ENCODE measurements around the gene DLX2.

Gene DLX2

DNA sequence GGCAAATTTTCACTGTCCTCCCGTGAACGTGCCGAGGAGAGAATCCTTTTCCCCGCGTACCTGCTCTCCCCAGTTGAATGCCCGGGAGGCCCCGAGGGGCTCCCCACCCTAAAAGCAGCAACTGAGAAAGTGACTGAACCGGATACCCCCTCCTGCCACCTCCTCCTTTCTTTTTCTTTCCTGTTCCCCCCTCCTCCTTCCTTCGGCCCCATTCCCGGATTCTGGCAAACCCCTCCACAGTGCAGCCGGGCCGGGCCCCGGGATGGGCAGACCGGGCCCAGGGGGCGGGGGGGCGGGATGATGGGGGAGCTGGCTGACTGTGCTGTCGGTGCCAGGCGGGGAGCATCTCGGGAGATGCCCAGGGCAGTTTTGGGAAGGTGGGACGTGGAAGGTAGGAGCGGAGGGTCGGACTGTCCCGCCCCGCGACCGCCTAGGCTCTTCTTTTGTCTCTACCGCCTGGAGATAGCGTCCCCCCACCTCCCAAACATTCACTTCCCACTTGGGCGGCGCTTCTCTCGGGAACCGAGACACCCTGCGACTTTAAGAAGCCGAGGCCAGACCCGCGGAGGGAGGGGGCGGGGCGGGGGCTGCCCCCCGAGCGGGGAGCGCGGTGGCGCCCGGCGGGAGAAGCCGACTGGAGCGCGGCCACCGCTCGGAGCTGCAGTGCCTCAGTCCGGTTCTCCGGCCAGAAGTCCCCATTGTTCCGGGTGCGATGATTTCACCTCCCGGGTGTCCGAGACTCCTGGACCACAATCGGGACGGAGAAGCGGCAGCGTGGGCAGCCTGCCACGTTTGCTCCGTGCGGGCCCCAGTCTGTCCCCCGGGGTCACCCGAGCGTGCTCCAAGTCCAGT, 8.2 kb downstream of the DLX2 start:
- no peak for DNase-seq (ENCODE audit: low read depth)

DNA sequence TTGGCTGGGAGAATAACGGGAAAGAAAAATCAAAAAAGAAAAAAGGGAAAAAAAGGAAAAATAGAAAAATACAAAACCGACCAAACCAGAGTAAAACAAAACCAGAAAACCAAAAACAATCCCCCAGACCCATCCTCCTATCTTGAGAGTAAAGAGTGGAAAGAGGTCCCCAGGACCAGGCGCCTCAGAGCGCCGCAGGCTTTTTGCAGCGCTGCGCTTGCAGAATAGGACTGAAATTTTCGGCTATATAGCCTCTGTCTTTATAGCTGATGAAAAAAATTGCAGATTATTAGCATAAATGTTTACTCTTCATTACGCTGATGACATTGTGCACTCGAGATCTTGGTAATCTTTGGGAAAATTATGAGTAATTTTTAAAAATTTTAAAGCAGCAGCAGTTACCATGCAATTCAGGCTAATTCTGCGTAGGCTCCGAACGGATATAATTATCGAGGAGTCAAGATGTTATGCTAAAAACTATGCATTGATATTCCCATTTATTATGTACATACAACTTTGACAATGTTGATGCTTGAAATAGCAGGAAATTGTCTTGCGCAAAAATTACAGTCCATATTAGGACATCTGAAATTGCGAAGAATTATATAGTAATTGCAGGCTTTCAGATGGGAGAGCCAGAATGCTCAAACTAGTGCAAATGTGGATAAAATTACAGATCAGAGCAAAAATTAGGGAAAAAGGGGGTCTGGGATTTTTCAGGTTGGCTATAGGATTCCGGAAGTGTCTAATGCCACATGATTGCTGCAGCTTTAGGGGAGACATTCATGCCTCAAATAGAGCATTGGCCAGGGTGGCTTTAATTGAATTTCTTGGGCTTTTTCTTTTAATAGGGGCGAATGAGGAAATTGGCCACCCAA, 9.0 kb downstream of the DLX2 start:
- DNase-seq (ENCODE audit: low read depth): no peak

DNA sequence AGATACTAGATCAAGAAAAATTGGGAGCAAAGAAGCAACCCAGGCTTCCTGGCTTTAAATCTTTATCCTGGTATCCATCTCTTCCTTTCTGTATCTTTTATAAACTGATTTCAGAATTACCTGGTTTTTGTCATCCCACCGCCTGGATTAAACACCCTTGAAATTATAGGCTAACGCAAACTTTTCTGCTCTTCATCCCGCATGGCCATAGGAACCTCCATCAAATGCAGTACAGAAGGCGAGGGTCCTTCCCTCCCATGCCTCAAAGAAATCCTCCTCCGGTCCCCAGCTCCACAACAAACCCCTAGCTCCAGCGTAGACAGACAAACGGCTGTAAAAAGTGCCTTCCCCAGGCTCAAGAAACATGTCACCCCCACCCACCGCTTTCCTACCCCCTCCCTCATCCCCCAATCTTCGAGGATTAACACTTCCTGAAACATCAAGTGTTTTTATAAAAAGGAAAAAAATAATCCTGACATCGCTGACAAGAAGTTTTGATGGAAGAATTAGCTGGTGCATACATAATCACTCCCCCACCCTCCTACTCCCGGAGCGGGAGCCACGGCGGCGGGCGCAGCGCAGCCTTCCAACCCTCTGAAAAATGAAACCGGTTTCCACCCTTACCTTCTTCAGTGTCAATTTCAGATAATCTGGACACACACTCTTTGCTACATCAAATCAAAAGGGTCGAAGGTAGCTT, 9.8 kb downstream of the DLX2 start:
- no peak for DNase-seq (ENCODE audit: low read depth)

DNA sequence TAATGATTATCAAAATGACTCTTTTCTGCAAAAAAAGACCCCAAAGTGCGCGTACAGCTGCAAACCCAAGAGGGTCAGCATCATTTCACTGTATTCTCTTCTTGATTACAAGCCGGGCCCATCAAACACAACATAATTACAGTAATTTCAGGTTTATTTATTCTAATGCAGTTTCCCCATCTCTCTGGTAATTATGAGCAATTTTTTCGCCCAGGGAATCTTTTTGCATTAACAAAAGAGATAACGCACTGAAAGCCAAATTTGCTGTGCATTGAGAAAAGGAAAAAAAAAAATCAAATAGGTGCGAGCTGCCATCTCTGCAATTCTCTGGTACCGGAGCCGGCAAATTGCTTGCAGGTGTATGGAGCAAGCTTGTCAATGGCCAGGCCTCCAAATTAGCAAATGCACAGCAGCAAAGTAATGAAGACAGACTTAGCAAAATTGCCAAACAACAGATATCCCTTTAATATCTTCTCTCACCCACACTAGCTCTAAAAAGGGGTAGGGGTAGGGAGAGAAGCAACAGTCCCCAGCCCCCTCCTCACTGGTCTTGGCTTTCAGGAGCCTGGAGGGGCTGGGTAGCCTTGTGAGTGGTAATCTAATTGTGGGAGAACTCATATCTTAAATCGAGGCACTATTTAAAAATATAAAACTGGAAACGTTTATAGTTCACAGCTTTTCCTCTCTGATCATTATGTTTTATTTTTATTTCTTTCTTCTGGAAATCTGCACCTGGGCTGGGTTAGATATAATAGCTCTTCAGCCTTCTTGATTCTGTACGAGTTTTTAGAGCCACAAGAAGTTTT, 10.7 kb downstream of the DLX2 start:
- no peak for DNase-seq (ENCODE audit: low read depth)

DNA sequence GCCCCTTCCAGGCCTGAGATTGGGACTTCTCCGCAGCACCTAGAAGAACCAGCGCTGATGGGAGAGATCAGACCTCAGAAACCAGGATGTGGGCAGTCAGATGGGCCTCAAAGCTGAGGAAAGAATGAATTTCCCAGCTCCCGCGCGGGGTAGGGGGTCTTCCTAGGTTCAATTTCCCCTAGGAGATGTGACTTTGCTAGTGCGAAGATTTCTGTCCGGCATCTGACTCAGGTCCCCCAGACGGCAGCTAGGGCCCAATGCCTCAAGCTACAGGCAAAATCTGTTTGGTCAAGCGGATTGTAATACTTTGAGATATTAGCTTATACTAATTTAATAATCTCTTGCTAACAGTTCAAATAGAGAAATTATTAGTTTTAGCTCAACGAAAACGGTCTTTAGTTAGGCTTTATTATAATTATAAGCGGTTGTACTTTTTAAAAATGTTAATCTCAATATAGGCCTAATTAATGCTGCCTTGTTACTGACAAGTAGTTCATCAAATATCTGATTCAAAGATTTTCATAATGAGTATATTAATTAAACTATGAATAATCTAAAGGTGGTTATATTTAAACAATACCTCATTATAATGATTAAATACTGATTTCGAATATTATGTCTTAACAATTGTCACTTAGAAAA, 11.6 kb downstream of the DLX2 start:
- no peak for DNase-seq (ENCODE audit: low read depth)

DNA sequence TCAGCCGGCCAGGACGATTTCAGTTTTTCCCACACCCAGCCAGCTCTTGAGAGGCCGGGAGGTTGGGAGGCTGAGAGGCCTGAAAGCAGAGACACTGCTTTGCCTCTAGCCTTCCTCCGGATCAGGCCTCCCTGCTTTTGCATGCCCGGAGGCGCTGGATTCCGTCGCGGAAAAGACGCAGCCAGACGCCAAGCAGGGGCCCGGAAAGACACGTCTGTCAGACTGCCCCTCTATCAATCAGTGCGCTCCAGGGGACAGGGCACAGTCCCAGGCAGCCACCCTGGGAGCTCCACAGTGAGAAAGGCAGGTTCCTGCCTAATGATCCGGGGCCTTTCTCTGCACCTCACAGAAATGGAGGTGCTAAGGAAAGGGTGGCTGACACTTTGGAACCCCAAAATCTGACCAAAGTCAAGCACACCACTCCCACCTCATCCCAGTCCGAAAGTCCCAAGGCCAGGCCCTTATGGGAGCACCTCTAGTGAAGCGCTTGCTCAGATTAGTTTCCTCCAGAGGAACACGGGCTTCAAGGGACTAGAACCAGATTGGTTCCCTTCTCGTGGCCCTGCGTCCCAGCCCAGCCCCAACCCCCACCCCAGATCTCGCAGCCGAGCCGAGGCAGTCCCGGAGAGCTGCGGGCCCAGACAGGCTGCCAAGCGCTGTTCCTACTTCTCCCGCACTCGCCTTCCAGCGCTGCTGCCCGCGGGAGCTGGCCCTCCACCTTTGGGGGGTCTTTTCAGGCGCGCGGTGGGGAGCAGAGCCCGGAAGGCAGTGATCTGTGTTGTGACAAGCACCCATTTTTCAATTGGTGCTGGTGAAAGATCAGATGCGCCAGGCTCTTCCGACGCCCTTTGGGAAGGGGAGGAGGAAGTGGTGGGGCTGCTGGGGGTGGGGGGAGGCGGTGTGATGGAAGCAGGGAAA, 12.4 kb downstream of the DLX2 start:
- no peak for DNase-seq (ENCODE audit: low read depth)

DNA sequence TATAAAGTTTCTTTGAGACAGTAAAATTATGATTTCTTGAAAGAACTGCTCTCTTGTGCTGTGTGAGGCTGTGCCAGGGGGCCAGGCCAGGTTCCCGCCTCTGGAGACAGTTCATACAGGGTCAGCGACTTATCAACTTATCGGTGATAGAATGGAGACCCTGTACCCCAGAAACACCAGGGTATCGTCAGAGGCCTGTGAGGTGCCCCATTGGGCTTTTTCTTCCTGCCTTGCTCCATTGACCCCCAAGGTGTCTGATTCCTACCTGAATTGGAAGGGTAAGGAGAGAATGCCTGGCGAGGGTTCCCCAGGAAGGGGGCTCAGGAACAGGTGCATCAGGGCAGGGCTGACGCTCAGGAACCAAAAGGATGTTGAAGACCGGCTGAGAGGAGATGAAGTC, 13.1 kb downstream of the DLX2 start:
- DNase-seq (ENCODE audit: low read depth): no peak

DNA sequence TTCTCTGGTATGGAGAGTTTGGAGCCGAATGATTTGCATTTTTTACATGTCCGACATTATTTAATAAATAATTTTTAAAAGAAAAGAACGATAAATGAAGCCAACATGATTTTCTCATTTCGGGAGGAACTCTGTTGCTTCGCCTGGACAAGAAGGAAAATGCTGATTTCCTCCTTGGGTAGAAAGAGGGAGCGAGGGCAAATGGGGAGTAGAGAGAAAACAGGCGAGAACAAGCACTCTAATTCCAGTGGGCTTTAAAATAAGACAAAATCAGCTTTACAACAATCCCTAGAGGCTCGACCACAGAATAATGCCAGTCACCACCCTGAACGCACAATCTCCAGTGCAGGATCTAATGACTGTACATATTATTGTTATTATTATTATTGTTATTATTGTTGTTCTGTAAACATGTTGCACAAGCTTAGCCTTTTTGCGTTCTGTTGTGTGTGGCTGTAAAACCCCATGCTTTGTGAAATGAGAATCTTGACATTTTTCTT, 13.6 kb downstream of the DLX2 start:
- no peak for DNase-seq (ENCODE audit: low read depth)

DNA sequence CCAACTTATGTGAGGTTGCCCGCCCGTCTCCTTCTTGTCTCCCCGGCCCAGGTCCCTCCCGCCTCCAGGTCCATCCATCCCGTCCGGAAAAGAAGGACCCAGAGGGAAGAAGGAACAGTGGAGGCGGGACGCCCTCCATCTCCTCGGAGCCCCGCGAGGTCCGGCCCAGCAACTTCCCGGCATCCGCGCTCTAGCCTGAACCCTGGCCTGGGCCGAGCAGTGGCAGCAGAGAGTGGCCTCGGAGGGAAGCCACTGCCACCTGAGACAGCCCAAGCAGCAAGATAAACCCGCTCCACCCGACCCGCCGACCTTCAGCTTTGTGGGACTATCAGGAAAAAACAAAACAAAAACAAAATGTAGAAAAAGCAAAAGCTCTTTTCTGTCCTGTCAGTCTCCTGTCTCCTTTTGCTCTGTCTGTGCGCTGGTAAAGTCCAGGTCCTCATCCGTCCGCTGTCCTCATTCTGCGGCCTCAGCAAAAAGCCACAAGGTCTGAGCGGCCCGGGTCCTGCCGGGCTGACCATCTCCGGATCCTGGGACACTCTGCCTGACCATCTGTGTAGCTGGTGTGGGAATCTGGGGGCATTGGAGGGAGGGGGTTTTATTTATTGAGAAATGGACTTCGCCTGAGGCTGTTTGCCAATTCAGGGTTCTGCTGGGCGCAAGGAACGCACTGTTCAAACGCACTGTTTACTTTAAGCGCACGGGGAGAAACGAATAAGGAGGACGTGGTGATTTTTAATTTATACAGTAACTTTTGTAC, 14.3 kb downstream of the DLX2 start:
- no peak for DNase-seq (ENCODE audit: low read depth)

DNA sequence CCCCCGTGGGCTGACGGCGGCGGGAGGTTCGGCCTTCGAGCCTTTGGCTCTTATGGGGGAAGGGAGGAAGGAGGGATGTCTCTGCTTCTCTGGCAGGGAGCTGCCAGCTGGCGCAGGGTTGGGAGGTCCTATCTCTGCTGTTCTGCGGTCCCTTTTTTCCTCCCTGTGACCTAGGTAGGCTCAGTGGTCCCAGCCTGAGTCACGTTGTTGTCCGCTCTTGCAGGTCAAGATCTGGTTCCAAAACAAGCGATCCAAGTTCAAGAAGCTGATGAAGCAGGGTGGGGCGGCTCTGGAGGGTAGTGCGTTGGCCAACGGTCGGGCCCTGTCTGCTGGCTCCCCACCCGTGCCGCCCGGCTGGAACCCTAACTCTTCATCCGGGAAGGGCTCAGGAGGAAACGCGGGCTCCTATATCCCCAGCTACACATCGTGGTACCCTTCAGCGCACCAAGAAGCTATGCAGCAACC, 14.9 kb downstream of the DLX2 start:
- DNase-seq (ENCODE audit: low read depth): no peak

DNA sequence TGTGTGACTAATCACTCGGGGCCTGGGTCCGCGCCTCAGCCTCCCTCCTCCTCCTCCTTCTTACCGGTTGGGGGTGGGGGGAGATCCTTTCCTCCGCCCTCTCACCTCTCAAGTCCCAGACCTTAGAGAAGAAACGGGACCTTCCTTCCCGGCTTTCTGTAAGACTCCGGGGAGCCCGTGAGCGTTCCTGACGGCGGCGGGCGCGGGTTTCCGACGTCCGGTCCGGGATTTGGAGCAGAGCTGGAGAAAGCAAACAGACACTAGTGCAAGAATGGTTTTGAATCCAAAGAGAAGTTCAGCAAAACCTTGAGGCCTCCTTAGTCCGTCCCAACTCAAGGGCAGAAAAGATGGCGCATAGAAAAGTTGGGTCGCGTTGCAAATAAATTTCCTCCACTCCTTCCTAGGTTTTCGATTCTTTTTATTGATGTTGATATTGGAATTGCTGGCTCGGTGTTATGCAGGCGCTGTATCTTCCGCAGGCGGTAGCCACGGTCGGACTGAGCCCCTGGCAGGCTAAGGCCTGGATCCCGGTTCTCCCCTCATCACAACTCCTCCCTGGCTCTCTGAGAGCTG, 15.4 kb downstream of the DLX2 start:
- no peak for DNase-seq (ENCODE audit: low read depth)

DNA sequence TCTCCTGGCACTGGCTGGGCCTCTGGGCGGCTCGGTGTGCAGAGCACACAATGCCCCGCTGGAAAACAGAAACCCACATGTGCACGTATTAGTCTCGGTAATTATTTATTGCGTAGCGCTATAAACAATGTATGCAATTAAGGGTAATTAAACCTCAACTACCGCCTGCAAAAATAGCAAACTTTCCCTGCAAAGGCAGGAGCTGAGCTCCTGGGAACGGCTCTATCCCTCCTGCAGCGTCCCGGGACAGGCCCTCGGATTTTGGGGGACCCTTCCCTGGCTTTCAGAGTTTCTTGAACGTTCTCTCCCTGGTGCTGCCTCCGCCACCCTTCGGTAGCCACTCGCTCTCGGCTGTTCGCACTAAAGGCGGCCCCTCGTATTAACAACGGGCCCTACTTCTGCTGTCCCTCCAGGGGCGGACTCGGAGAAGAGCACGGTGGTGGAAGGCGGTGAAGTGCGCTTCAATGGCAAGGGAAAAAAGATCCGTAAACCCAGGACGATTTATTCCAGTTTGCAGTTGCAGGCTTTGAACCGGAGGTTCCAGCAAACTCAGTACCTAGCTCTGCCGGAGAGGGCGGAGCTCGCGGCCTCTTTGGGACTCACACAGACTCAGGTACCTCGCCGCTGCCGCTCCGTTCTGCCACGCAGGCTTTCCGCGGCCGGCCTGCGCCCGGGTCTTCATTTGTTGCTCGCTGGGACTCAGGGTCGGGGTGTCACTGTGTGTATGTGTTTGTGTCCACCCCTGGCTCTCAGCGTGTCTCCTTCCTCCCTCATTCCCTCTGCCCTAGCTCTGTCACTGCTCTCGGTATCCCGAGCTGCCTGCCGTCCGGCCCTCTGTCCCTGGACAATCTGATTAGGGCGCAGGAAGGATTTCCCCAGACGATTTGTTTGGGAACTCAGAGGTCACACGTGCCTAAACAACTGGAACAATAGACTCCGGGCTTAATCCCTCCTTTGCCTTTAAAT, 16.2 kb downstream of the DLX2 start:
- DNase-seq (ENCODE audit: low read depth): no peak

DNA sequence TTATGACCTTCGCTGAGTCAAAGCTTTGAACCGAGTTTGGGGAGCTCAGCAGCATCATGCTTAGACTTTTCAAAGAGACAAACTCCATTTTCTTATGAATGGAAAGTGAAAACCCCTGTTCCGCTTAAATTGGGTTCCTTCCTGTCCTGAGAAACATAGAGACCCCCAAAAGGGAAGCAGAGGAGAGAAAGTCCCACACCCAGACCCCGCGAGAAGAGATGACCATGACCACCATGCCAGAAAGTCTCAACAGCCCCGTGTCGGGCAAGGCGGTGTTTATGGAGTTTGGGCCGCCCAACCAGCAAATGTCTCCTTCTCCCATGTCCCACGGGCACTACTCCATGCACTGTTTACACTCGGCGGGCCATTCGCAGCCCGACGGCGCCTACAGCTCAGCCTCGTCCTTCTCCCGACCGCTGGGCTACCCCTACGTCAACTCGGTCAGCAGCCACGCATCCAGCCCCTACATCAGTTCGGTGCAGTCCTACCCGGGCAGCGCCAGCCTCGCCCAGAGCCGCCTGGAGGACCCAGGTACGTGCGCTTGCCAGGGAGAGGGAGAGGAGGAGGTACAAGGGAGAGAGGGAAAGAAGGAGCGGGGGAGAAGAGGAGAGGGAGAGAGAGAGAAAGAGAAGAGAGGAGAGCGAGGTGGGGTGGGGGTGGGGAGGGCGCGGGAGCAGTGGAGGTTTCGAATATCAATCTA, 17.1 kb downstream of the DLX2 start, which contains the start of gene DLX1:
DLX1 (plus strand) TSS at position 48 of the 700 bp plus-strand sequence; CDS start at position 219, 171 bp downstream.
- no peak for DNase-seq (ENCODE audit: low read depth)

DNA sequence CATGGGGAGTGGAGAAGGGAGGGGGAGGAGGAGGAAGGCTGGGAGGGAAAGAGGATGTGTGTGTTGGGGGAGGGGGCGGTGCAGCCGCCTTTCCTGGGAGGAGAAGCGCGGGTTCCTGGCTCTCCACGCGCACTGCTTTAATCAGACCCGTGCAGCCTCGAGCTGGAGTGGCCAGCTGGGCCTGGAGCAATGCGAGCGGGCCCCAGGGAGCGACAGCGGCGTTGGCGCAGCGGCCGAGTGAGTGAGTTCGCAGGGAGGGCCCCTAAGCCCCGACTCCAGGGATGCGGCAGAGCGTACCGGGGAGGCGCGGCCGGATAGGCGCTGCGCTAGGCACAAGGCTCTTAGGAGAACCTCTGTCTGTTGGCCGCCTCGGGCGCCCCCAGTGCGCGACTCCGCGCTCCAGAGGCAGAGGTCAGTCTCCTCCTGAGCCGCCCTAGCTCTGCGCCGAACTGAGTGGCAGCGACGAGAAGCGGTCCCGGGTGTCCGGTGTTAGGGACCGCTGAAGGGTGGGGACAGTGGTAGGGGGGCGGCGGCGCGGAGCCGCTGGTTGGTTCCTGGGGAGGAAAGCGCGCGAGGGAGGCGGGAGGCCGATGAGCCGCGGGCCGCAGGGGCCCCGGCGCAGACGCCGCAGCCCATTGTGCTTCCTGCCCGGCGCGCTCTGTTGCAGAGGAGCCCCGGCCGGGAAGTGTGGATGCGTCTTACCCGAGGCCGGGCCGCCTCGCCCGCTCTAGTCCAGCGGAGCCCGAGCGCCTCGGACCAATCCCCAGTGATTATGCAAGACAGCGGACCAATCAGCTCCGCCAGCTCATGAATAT, 17.8 kb downstream of the DLX2 start:
- peak; percentile 65 for DNase-seq (ENCODE audit: low read depth)

DNA sequence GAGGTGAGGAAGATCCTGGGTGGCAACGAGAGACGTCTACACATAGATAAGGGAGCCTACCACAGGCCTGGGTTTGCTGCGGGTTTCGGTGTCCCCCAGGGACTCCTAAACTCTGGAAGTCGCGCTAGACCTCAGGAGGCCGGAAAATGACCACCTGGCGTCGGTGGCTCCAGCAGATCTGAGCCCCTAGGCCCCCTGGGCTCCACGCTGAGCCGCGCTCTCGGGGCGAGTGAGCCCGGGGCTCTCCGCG, 18.4 kb downstream of the DLX2 start:
- DNase-seq (ENCODE audit: low read depth): no peak
